Adrenal gland (tissue), 5 donors: ENCODE data around the gene GNAQ.

Source experiments
- POLR2A ChIP-seq, 2 donors: fragments of 450-650 bp; IDR thresholded peaks; one replicate each; pipeline ENCODE4 v1.6.1; 2017; ENCODE audit warnings: antibody characterized with exemption in 2 of 2, mild to moderate bottlenecking in 2 of 2, moderate library complexity in 1 of 2
- TF ChIP-seq, protein P1 (sequence below), 6 experiments: fragments of 450-650 bp in 4 of 6; fragments of 200-600 bp in 2 of 6; sonication (generic) in 1 of 6; IDR thresholded peaks; 1 replicate in 5 of 6; 2 replicates in 1 of 6; pipeline versions ENCODE4 v1.5.1 to v1.8.0; 2016 to 2021; ENCODE audit warnings: antibody characterized with exemption in 6 of 6, mild to moderate bottlenecking in 2 of 6, moderate library complexity in 1 of 6
- donor health status: DM: no; HTN: no; CAD: no.

DNA sequence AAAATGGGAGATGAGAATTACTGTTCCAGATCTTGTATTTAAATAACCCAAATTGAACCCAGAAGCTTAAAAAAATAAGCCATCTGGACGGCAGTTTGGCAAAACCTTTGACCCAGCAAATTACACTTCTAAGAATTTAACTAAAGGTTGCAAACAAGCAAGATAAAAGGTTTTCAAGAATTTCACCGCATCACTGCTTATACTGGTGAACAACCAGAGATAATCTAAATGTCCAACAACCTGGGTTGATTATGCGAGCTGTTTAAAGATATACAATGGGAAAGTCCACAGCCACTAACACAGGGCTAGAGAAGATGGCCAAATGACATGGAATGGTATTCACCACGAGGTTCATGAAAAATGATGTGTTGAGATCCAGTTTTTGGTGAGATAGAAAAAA is 149.3 kb downstream of the GNAQ start:
- TF ChIP-seq, protein P1, sequence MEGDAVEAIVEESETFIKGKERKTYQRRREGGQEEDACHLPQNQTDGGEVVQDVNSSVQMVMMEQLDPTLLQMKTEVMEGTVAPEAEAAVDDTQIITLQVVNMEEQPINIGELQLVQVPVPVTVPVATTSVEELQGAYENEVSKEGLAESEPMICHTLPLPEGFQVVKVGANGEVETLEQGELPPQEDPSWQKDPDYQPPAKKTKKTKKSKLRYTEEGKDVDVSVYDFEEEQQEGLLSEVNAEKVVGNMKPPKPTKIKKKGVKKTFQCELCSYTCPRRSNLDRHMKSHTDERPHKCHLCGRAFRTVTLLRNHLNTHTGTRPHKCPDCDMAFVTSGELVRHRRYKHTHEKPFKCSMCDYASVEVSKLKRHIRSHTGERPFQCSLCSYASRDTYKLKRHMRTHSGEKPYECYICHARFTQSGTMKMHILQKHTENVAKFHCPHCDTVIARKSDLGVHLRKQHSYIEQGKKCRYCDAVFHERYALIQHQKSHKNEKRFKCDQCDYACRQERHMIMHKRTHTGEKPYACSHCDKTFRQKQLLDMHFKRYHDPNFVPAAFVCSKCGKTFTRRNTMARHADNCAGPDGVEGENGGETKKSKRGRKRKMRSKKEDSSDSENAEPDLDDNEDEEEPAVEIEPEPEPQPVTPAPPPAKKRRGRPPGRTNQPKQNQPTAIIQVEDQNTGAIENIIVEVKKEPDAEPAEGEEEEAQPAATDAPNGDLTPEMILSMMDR (IDR thresholded peaks at IDR 0.05): no peak
- no peak for TF ChIP-seq POLR2A (IDR thresholded peaks at IDR 0.05)
